Measurements from ENCODE around the gene NACA.
"Not testable (repeated sequence)": the region's sequence is repeated elsewhere in the genome, so short reads cannot be mapped to it uniquely, and the experiment has no call there.

Gene NACA

DNA sequence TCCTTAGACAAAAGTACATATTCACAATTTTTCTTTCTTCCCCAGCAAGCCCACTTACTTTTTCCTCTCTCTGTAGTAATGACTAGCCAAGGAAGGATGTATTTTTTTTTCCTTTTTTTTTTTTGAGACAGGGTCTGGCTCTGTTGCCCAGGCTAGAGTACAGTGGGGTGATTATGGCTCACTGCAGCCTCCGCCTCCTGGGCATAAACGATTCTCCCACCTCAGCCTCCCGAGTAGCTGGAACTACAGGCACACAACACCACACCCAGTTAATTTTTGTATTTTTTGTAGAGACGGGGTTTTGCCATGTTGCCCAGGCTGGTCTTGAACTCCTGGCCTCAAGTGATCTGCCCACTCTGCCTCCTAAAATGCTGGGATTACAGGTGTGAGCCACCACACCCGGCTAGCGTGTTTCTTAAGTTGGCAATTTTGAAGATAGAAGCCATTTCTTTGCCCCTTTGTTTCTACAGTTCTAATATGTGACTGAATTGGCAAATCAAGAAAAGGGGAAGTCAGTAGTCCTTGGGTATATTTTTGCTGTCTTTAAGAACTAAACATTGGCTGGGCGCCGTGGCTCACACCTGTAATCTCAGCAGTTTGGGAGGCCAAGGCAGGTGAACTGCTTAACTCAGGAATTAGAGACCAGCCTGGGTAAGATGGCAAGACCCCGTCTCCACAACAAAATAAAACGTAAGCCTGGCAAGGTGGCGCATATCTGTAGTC lies 3.2 kb upstream of the NACA start:
- DNase-seq (ENCODE audit: low read depth) = no peak
- TF ChIP-seq MYC (IDR thresholded peaks at IDR 0.05; ENCODE audit: low read depth, low read length) = no peak
- TF ChIP-seq, protein P1, sequence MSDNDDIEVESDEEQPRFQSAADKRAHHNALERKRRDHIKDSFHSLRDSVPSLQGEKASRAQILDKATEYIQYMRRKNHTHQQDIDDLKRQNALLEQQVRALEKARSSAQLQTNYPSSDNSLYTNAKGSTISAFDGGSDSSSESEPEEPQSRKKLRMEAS (IDR thresholded peaks at IDR 0.05; ENCODE audit: low read depth, low read length) = no peak
- TF ChIP-seq, protein P2, sequence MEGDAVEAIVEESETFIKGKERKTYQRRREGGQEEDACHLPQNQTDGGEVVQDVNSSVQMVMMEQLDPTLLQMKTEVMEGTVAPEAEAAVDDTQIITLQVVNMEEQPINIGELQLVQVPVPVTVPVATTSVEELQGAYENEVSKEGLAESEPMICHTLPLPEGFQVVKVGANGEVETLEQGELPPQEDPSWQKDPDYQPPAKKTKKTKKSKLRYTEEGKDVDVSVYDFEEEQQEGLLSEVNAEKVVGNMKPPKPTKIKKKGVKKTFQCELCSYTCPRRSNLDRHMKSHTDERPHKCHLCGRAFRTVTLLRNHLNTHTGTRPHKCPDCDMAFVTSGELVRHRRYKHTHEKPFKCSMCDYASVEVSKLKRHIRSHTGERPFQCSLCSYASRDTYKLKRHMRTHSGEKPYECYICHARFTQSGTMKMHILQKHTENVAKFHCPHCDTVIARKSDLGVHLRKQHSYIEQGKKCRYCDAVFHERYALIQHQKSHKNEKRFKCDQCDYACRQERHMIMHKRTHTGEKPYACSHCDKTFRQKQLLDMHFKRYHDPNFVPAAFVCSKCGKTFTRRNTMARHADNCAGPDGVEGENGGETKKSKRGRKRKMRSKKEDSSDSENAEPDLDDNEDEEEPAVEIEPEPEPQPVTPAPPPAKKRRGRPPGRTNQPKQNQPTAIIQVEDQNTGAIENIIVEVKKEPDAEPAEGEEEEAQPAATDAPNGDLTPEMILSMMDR (IDR thresholded peaks at IDR 0.05; ENCODE audit: low read depth, low read length) = no peak
- H3K4me3 ChIP-seq (ENCODE audit: low read depth, low read length) = no peak overlapping the region

DNA sequence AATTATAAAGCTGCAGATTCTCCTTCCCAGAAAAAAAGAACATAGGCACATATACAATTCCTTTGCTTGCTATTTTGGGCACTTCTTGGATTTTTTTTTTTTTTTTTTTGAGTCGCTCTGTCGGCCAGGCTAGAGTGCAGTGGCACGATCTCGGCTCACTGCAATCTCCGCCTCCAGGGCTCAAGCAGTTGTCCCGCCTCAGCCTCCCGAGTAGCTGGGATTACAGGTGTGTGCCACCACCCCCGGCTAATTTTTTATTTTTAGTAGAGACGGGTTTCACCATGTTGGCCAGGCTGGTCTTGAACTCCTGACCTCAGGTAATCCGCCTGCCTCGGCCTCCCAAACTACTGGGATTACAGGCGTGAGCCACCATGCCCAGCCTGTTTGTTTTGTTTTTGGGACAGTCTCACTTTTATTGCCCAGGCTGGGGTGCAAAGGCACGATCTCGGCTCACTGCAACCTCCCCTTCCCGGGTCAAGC lies 1.1 kb upstream of the NACA start:
- not testable (repeated sequence) for DNase-seq (ENCODE audit: low read depth)
- H3K4me3 ChIP-seq (ENCODE audit: low read depth, low read length) = peak overlapping the region; percentile 85

DNA sequence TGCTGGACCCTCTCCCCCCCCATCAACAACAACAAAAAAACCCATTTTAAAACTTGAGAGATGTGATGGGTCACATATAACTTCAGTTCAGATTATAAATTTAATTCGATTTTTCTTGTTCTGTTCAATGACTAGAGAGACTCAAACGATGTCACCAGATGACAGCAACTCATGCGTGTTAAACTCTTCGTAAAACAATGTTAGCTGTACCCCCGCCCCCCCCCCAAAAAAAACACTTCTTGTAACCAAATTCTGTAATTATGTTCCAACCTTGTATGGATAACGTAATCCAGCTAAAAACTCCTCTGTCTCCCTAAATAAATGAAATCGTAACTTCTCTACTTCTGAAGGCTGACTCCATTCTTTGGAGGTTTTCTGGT lies 614 bp upstream of the NACA start:
- DNase-seq (ENCODE audit: low read depth) = no peak
- H3K4me3 ChIP-seq (ENCODE audit: low read depth, low read length) = peak overlapping the region; percentile 85
- TF ChIP-seq, protein P2 (IDR thresholded peaks at IDR 0.05; ENCODE audit: low read depth, low read length) = no peak
- no peak for TF ChIP-seq MYC (IDR thresholded peaks at IDR 0.05; ENCODE audit: low read depth, low read length)
- TF ChIP-seq, protein P1 (IDR thresholded peaks at IDR 0.05; ENCODE audit: low read depth, low read length) = no peak
- TF ChIP-seq POLR2A (IDR thresholded peaks at IDR 0.05; ENCODE audit: extremely low read depth, insufficient read length) = no peak

DNA sequence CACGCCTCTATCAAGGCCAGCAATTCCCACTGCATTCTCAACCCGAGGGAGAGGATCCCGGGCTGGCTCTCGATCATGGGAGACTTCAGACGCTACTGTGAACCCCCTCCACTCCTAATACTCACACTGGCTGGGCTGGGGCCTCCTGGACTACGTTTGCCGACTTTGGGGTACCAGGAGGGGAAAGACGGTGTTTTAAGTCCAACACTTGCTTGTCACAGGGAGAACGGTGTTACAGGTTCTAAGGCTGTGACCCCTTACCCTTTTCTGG lies 463 bp downstream of the NACA start:
- H3K4me3 ChIP-seq (ENCODE audit: low read depth, low read length) = peak overlapping the region; percentile 85
- TF ChIP-seq MYC (IDR thresholded peaks at IDR 0.05; ENCODE audit: low read depth, low read length) (no peak), POLR2A (IDR thresholded peaks at IDR 0.05; ENCODE audit: extremely low read depth, insufficient read length) (no peak)
- TF ChIP-seq, protein P2 (IDR thresholded peaks at IDR 0.05; ENCODE audit: low read depth, low read length) = no peak
- DNase-seq (ENCODE audit: low read depth) = no peak

DNA sequence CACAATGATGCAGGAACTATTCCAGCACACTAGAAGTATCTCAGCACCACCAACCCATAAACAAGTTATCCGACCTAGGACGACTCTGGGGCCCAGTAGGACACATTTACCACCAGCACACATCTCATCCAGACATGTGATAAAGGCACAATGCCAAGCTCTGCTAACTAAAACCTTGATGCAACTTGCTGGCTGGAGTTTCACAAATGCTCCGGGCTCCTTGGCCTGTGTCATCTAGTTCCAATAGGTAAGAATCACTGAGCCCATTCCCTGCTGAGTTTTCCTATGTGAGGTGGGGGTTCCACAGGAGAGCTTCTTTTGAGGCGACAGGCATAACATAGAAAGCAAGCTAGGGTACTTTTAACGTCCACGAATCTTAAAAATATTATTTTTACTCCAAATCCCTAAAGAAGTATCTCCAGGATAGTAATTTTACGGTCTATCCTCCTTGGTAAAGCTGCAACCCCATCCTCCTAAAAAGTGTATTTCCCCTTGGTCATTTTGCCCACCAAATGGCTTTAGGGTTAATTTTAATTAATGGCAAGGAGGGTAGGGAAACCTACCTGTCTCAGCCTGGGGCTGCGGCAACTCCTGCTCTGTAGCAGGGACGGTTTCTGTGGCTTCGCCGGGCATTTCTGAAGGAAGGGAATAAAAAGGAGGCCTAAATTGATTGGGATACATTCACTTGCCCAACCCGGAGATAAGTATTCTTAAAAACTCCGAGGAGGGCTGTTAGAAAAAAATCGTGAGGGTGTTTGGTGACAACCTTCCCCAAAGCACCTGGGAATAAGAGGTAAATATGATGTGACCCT lies 1.0 kb downstream of the NACA start:
- peak; percentile 55 for DNase-seq (ENCODE audit: low read depth)
- TF ChIP-seq POLR2A (IDR thresholded peaks at IDR 0.05; ENCODE audit: extremely low read depth, insufficient read length) = no peak

DNA sequence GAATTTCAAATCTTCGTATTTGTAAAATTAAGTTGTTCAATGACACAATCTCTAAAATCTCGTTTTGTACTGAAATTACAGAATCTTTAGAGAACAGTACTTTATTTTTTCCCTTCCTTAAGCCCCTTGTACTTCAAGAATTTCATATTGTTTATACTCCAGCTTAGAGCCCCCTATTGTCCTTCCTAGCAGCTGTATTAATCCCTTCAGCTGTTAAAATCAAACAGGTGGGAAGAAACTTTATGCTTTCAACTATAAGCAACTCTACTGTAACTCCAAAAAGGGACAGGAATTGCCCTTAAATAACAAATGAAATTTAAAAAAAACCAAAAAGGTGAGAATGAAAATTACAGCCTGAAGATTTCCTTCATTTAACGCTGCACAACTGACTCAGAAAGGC lies 1.7 kb downstream of the NACA start:
- DNase-seq (ENCODE audit: low read depth) = no peak
- TF ChIP-seq, protein P2 (IDR thresholded peaks at IDR 0.05; ENCODE audit: low read depth, low read length) = no peak
- TF ChIP-seq, protein P1 (IDR thresholded peaks at IDR 0.05; ENCODE audit: low read depth, low read length) = no peak
- no peak for TF ChIP-seq MYC (IDR thresholded peaks at IDR 0.05; ENCODE audit: low read depth, low read length)
- no peak for TF ChIP-seq POLR2A (IDR thresholded peaks at IDR 0.05; ENCODE audit: extremely low read depth, insufficient read length)
- H3K4me3 ChIP-seq (ENCODE audit: low read depth, low read length) = peak overlapping the region; percentile 85

More for the DNA sequence above, 1.0 kb downstream of the NACA start:
- H3K4me3 ChIP-seq (ENCODE audit: low read depth, low read length) = peak overlapping the region; percentile 85

DNA sequence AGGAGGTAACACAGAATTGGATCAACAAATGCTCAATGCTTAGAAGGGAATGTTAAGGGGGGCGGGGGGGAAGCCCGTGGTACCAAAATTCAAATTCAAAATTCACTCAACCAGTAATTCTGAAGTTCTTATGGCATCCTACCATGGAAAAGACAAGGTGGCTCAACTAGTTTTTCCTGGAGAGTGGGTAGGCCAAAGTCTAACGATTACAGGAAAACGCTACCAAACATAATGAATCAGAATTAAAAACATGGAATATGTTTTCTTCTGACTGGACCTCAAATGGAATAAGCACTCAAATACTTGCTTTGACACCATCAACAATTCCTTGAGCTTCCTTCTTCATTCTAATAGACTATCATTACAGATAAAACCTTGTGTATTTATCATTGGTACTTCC lies 2.3 kb downstream of the NACA start:
- peak overlapping the region; percentile 85 for H3K4me3 ChIP-seq (ENCODE audit: low read depth, low read length)

More for the DNA sequence above, 2.3 kb downstream of the NACA start:
- TF ChIP-seq, protein P2 (IDR thresholded peaks at IDR 0.05; ENCODE audit: low read depth, low read length) = no peak
- TF ChIP-seq POLR2A (IDR thresholded peaks at IDR 0.05; ENCODE audit: extremely low read depth, insufficient read length) (no peak), MYC (IDR thresholded peaks at IDR 0.05; ENCODE audit: low read depth, low read length) (no peak)
- DNase-seq (ENCODE audit: low read depth) = no peak

All from NB4 (cell line).